Progenitor cell of endocrine pancreas (in vitro differentiated cells): ENCODE results near the gene TMEM151A. TPM values are rescaled to one million over a fixed set of nuclear protein-coding genes. Genes with fewer than 3 reads are reported as not detected.

Source experiments
- DNase-seq: peaks from one replicate; pipeline ENCODE4 v3.0.0; 2021; ENCODE audit warnings: low spot score; ENCODE audit not compliant: unreplicated experiment
- H3K27ac Mint-ChIP-seq: 2 replicates; pipeline ENCODE4 v1.8.0; 2021; ENCODE audit warnings: mild to moderate bottlenecking, moderate library complexity, mixed read lengths
- H3K27me3 Mint-ChIP-seq: 2 replicates; pipeline ENCODE4 v1.8.0; 2021; ENCODE audit warnings: mixed read lengths
- H3K36me3 Mint-ChIP-seq: 2 replicates; pipeline ENCODE4 v1.8.0; 2022; ENCODE audit warnings: mixed read lengths; ENCODE audit not compliant: insufficient read depth
- H3K4me1 Mint-ChIP-seq: 2 replicates; pipeline ENCODE4 v1.8.0; 2021; ENCODE audit warnings: low read depth, mixed read lengths
- H3K4me3 Mint-ChIP-seq: 2 replicates; pipeline ENCODE4 v1.8.0; 2021; ENCODE audit warnings: low read depth, mild to moderate bottlenecking, moderate library complexity, mixed read lengths
- H3K9me3 Mint-ChIP-seq: 2 replicates; pipeline ENCODE4 v1.8.0; 2021; ENCODE audit warnings: low read depth, mixed read lengths
- CTCF ChIP-seq: fragments of 200-600 bp; sonication (generic); IDR thresholded peaks from one replicate; pipeline ENCODE4 v1.5.0; 2021; ENCODE audit warnings: antibody characterized with exemption, mild to moderate bottlenecking; ENCODE audit not compliant: unreplicated experiment
- total RNA-seq: library from RNA; stranded (reverse); gene quantifications from 2 replicates; pipeline ENCODE4 v1.2.1, GENCODE V29; 2021

The TMEM151A gene
- total RNA-seq, 1 donor from 2014 or later, result 0.57 TPM

GRCh38 chr11:66263785-66264184 lies 27.9 kb upstream of the TMEM151A start:
- peaks cover 9% of the 10 kb centered on the region for H3K4me1 Mint-ChIP-seq
- no peaks in the 10 kb centered on the region for H3K9me3 Mint-ChIP-seq
- H3K27me3 Mint-ChIP-seq, result no peaks in the 10 kb centered on the region
- peaks cover 15% of the 10 kb centered on the region for H3K36me3 Mint-ChIP-seq
- H3K4me3 Mint-ChIP-seq, result no peak overlapping the region
- H3K27ac Mint-ChIP-seq, result no peak overlapping the region
- DNase-seq, result no peak
- TF ChIP-seq CTCF, result no peak

- H3K36me3 Mint-ChIP-seq, result peaks cover 10% of the 10 kb centered on the region
- TF ChIP-seq CTCF, result no peak
- H3K9me3 Mint-ChIP-seq, result no peaks in the 10 kb centered on the region
- no peak for DNase-seq
- H3K27me3 Mint-ChIP-seq, result no peaks in the 10 kb centered on the region
- H3K27ac Mint-ChIP-seq, result no peak overlapping the region
- H3K4me1 Mint-ChIP-seq, result peaks cover 8% of the 10 kb centered on the region
- no peak overlapping the region for H3K4me3 Mint-ChIP-seq
These were observed 27.3 kb upstream of the TMEM151A start for GRCh38 chr11:66264383-66264782.

GRCh38 chr11:66264914-66265313 lies 26.8 kb upstream of the TMEM151A start:
- Mint-ChIP-seq H3K9me3 (no peaks in the 10 kb centered on the region), H3K4me1 (peaks cover 12% of the 10 kb centered on the region), H3K36me3 (peaks cover 7% of the 10 kb centered on the region), H3K4me3 (no peak overlapping the region), H3K27me3 (no peaks in the 10 kb centered on the region), H3K27ac (no peak overlapping the region)
- TF ChIP-seq CTCF, result peak; percentile 39
- DNase-seq, result no peak

- no peak for TF ChIP-seq CTCF
- H3K36me3 Mint-ChIP-seq, result peaks cover 5% of the 10 kb centered on the region
These were observed 25.9 kb upstream of the TMEM151A start for GRCh38 chr11:66265531-66266377.

GRCh38 chr11:66266378-66267038 lies 25.2 kb upstream of the TMEM151A start:
- no peak for TF ChIP-seq CTCF
- H3K4me3 Mint-ChIP-seq, result no peak overlapping the region
- DNase-seq, result no peak
- H3K27ac Mint-ChIP-seq, result no peak overlapping the region
- peaks cover 5% of the 10 kb centered on the region for H3K36me3 Mint-ChIP-seq
- peaks cover 12% of the 10 kb centered on the region for H3K4me1 Mint-ChIP-seq
- no peaks in the 10 kb centered on the region for H3K9me3 Mint-ChIP-seq
- H3K27me3 Mint-ChIP-seq, result no peaks in the 10 kb centered on the region

More at GRCh38 chr11:66265531-66266377, 25.9 kb upstream of the TMEM151A start:
- Mint-ChIP-seq H3K27me3 (no peaks in the 10 kb centered on the region), H3K9me3 (no peaks in the 10 kb centered on the region), H3K4me3 (no peak overlapping the region), H3K4me1 (peaks cover 12% of the 10 kb centered on the region), H3K27ac (no peak overlapping the region)
- DNase-seq, result no peak
